HG02970 (cell line): ENCODE data around the gene PAGE5.

Source experiments
- ATAC-seq: cut with Tn5 transposase; IDR thresholded peaks from one replicate; pipeline ENCODE4 v1.9.1; 2021; ENCODE audit warnings: mild to moderate bottlenecking, moderate library complexity, moderate number of reproducible peaks; ENCODE audit not compliant: unreplicated experiment, low FRiP score

PAGE5 gene, protein sequence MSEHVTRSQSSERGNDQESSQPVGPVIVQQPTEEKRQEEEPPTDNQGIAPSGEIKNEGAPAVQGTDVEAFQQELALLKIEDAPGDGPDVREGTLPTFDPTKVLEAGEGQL

GRCh38 chrX:55220119-55220794, at the start of gene PAGE5:
TSS of gene PAGE5 (plus strand) at chrX:55220346. CDS start at chrX:55221383, 1,037 bp downstream.
- ATAC-seq: no peak

DNA sequence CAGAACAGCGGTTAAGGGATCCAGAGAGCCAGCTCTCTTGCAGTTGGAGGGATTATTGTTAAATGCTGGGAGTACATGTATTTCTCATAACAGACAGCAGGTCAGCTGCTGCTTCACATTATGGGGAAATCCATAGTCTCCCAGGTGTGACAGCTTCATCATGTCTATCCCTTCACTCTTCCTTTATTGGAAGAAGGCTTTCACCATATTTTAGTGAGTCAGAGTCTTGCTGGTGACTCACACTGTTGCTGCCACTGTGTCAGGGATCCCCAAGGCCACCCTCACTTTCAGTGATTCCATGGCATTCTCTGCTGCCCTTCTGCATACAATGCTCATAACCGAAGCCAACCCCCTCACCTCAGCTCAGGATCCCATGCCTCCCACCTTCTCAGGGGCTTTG, 32.9 kb upstream of the PAGE5 start:
- ATAC-seq: no peak

GRCh38 chrX:55196688-55197087, 23.5 kb upstream of the PAGE5 start:
- no peak for ATAC-seq

DNA sequence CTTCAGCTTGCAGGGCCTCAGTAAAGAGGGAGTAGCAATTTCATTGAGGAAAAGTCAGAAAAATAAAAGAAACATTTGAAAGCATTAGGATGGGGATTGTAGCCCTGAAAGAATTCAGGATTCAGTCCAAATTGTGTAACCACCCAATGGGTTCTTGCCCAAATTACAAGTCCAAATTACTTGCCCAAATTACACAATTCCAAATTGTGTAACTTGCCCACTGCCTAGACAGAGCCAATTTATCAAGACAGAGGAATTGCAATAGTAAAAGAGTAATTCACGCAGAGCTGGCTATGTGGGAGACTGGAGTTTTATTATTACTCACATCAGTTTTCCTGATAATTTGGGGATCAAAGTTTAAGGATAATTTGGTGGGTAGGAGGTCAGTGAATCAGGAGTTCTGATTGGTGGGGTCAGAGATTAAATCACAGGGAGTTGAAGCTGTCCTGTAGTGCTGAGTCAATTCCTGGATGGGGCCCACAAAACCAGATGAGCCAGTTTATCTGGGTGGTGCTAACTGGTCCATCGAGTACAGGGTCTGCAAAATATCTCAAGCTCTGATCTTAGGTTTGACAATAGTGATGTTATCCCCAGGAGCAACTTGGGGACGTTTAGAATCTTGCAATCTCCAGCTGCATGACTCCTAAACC, 18.1 kb upstream of the PAGE5 start:
- ATAC-seq: no peak

DNA sequence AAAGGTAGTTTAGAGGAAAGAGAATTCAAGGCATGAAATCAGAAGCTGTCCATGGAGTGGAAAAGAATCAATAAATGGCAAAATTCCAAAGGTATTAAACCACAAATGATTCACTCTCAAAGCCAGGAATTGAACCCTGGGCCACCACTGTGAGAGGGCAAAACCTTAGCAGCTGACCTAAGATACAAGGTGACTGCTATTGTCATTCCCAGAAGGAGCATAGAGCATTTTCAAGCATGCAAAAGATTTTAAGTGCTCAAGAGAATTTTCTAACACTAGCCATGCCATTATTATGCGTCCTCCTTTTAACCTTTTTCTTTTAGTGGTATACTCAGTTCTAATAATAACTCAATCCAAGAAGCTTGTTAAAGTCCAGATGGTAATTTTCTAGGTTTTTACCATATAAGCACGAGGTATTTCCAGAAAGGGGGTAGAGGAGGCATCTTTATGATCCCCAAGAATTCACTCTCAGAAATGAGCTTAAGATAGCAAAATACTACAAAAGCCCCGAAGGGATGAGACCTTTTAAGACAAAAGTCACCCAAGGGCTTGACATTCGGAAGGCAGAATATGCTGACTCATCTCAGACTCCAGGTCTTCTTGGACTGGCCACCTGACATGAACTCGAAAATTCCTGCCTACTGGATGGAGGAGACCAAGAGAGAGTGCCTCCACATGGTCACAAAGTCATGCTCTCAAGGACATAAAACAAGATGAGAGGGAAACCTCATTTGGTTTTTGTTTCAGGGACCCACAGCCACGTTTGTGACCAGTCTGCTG, 13.8 kb upstream of the PAGE5 start:
- no peak for ATAC-seq

DNA sequence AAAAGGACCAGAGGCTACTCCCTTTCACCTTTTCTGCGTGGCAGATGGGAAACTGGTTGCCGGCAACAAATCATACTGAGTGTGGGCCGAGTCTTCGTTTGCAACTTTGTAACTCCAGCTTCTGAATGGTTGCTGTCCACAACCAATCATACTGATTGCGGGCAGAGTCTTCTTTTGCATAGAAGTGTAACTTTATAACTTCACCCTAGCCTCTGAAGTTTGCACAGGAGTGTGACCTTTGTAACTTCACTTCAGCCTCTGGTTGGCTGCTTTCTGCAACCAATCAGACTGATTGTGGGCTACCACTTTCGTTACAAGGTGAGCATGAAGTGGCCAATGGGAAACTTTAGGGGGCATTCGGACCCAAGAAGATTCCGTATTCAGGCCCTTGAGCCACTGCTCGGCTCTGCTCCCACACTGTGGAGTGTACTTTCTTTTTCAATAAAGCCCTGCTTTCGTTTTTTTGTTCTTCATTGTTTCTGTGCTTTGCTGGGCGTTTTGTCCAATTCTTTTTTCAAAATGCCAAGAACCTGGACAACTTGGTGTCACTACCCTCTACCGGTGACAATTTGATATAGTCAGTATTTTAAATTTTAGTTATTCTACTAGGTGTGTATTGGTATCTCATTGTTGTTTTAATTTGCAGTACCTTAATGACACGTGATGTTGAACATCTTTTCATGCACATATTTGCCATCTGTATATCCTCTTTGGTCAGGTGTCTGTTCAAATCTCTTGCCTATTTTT, 9.0 kb upstream of the PAGE5 start:
- no peak for ATAC-seq

GRCh38 chrX:55213381-55213780, 6.8 kb upstream of the PAGE5 start:
- ATAC-seq: no peak

DNA sequence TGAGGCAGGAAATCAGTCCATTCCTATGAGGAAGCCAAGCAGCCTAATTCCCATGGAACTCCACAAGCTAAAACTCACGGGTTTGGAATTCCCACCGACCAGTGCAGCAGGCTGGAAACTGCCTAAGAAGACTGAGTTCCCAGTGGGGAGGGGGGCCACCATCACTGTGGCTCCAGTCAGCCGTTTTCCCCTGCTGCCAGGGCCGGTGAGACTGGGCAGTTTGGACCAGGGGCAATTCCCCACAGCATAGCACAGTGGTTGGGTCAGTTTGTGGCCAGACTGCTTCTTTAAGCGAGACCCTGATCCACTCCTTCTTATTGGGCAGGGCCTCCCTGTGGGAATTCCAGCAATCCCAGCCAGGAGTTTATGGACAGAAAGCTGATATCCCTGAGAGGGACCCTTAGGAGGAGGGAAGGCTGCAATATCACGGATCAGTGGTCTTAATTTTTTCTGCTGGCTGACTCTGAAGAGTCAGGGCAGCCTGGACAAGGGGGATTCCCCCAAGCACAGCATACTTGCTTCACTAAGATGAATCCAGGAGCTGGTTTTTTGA, 20.7 kb downstream of the PAGE5 start:
- ATAC-seq: no peak

- ATAC-seq: no peak
Measured at GRCh38 chrX:55253528-55253927, 33.4 kb downstream of the PAGE5 start.

DNA sequence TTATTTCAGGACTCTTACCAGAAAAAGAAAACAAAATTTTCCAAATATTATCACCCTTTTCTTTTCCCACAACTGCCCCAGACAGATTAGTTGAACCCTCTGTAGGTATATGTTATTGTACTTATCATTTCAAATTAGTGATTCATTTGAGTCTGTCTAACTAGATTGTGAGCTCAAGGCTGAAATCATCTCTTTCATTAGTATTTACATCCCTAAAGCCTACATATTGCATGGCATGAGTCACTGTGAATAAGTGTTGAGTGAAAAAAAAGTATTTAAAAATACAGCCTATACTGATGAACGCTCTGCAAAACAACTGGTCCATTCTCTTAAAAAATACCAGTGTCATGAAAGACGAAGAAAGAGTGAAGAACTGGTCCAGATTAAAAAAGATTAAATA, 40.7 kb downstream of the PAGE5 start:
- no peak for ATAC-seq

DNA sequence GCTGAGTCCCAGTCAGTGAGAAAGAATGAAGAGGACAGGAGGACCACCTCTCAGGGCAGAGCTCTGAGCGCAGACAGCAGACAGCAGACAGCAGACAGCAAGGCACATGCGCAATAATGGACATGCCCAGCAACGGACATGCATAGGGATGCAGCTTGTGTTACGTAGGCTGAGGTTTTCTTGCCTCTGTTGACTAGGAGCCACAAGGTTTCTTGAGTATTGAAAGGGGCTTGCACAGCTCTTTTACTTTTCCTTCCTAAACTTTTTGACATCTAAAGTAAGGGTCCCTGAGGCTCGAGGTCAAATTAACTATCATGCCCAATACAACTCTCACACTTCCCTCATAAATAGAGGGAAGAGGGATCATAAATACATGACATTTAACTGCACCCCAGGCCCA, 44.7 kb downstream of the PAGE5 start, which contains the start of gene PAGE3:
Gene PAGE3 (minus strand): TSS at position 101 of the 400 bp plus-strand sequence. CDS start 1,013 bp downstream, outside the sequence.
- no peak for ATAC-seq
